ENCODE measurements around the gene GALNT2. TPM values are rescaled to one million over a fixed set of nuclear protein-coding genes. Genes with fewer than 3 reads are reported as not detected.
A peak's percentile ranks its signal among the peaks of the same experiment; 100 is the strongest.

GALNT2 gene
- polyA plus RNA-seq, 1 of the 3 experiments (the other 2 are of a cell fraction): 118 TPM

DNA sequence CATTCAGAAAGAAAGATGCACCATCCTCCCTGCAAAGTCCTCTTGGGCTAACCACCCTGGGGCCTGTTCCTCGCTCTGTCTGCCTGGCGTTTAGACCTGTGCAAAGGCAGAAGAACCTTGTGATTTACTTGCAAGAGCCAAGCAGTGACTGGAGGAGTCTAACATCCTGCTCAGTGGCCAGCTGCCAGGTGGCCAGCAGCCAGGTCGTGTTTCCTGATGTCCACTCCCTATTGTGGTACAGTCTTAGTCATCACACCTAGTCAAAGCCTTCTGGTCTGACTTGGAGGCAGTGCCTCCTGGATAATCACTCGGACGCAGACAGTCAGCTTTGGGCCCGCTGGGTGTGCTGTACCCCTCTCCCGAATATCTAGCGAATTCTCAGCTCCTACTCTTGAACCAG is 241.0 kb downstream of the GALNT2 start:
- H3K27me3 ChIP-seq (ENCODE audit: insufficient read depth): no peaks in the 10 kb centered on the region
- no peaks in the 10 kb centered on the region for H3K36me3 ChIP-seq (replicated peaks in 1 of 2; ENCODE audit: control insufficient read depth in 1 of 2, insufficient read depth in 2 of 2, low read length in 1 of 2)
- no peaks in the 10 kb centered on the region for H3K79me2 ChIP-seq (ENCODE audit: insufficient read depth)
- H3K9me2 ChIP-seq: no peaks in the 10 kb centered on the region
- H3K4me3 ChIP-seq (ENCODE audit: low read depth in 2 of 2, low read length in 1 of 2): no peak overlapping the region
- H3F3A ChIP-seq (replicated peaks; ENCODE audit: insufficient read depth): no peaks in the 10 kb centered on the region
- peaks cover 0 to 9% of the 10 kb centered on the region in 2 experiments; a peak in 2 of 4 replicates for H3K4me1 ChIP-seq (ENCODE audit: control insufficient read depth in 1 of 2, insufficient read depth in 2 of 2, low read depth in 1 of 2, low read length in 1 of 2)
- POLR2A ChIA-PET: no interaction called here
- DNase-seq: no peak
- TF ChIP-seq MEF2A (IDR thresholded peaks at IDR 0.05; ENCODE audit: borderline replicate concordance, low read depth): no peak
- TF ChIP-seq TCF12 (IDR thresholded peaks at IDR 0.05): peak; percentile 29; the same call in 1 of the 2 replicates
- peak; percentile 90 for TF ChIP-seq NFIC (IDR thresholded peaks at IDR 0.05; ENCODE audit: borderline replicate concordance)
- no peak for TF ChIP-seq GATA2 (CRISPR knock-in tag; IDR thresholded peaks at IDR 0.05)
- no peak for TF ChIP-seq MXI1 (IDR thresholded peaks at IDR 0.05; ENCODE audit: low read depth, low read length)
- peak; percentile 42; the same call in 1 of the 2 replicates for TF ChIP-seq FOSL2 (IDR thresholded peaks at IDR 0.05; ENCODE audit: borderline replicate concordance, low read depth)
- no peak for TF ChIP-seq CHD2 (IDR thresholded peaks at IDR 0.05; ENCODE audit: low read length, partially characterized antibody)
- no peaks in the 10 kb centered on the region for H4K20me1 ChIP-seq (ENCODE audit: insufficient read depth)
- H3K27ac ChIP-seq (ENCODE audit: low read depth in 2 of 2, low read length in 1 of 2): no peak overlapping the region
- 73% methylated on average over 8 of the region's 8 CpGs for WGBS (ENCODE audit: low lambda C conversion rate)
- no peak overlapping the region for H3K4me2 ChIP-seq
- H3K9ac ChIP-seq: no peak overlapping the region
- no peaks in the 10 kb centered on the region for H3K9me3 ChIP-seq
- CTCF ChIA-PET: interaction anchor here (1.4 to 2.8 kb wide), 2 partner anchors 16 to 646 kb away, joined by 3 to 12 read pairs; no protein-coding TSS in a partner anchor
- H2AFZ ChIP-seq (ENCODE audit: low read depth): no peak overlapping the region

DNA sequence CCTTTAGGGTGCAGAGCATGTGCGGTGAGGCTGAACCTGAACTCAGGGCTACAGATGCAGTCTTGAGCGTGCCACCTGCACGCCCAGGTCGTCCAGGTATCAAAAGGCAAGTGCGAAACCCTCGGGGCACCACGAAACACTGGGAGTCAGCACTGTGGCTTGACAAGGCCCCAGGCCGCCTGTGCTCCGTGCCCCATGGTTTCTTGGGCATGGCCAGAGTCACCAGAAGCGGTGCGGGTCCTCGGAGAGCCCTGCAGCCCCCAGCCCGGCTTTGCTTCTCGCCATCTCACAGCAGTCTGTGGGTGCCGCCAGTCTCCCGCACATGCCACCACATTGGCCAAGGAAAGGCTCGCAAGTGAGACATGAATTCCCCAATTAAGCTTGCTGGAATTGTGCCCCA is 241.8 kb downstream of the GALNT2 start:
- no peaks in the 10 kb centered on the region for H3K27me3 ChIP-seq (ENCODE audit: insufficient read depth)
- POLR2A ChIA-PET: no interaction called here
- H3K36me3 ChIP-seq (replicated peaks in 1 of 2; ENCODE audit: control insufficient read depth in 1 of 2, insufficient read depth in 2 of 2, low read length in 1 of 2): no peaks in the 10 kb centered on the region
- no peak for TF ChIP-seq GATA2 (CRISPR knock-in tag; IDR thresholded peaks at IDR 0.05)
- no peak for TF ChIP-seq ELF1 (IDR thresholded peaks at IDR 0.05)
- no peak for TF ChIP-seq RXRA (IDR thresholded peaks at IDR 0.05; ENCODE audit: borderline replicate concordance, low read depth)
- TF ChIP-seq, protein P1, sequence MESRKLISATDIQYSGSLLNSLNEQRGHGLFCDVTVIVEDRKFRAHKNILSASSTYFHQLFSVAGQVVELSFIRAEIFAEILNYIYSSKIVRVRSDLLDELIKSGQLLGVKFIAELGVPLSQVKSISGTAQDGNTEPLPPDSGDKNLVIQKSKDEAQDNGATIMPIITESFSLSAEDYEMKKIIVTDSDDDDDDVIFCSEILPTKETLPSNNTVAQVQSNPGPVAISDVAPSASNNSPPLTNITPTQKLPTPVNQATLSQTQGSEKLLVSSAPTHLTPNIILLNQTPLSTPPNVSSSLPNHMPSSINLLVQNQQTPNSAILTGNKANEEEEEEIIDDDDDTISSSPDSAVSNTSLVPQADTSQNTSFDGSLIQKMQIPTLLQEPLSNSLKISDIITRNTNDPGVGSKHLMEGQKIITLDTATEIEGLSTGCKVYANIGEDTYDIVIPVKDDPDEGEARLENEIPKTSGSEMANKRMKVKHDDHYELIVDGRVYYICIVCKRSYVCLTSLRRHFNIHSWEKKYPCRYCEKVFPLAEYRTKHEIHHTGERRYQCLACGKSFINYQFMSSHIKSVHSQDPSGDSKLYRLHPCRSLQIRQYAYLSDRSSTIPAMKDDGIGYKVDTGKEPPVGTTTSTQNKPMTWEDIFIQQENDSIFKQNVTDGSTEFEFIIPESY (IDR thresholded peaks at IDR 0.05; ENCODE audit: borderline replicate concordance, low read depth): no peak
- no peak for TF ChIP-seq FOSL2 (IDR thresholded peaks at IDR 0.05; ENCODE audit: borderline replicate concordance, low read depth)
- no peak for TF ChIP-seq GABPA (IDR thresholded peaks at IDR 0.05; ENCODE audit: low read depth)
- TF ChIP-seq NRF1 (IDR thresholded peaks at IDR 0.05; ENCODE audit: low read depth, low read length): no peak
- TF ChIP-seq EZH2phosphoT487 (IDR thresholded peaks at IDR 0.05; ENCODE audit: borderline replicate concordance, low read depth): no peak
- no peak for TF ChIP-seq SIN3A (IDR thresholded peaks at IDR 0.05; ENCODE audit: borderline replicate concordance, low read depth, low read length)
- no peak for TF ChIP-seq TAF1 (IDR thresholded peaks at IDR 0.05; ENCODE audit: borderline replicate concordance, low read depth, low read length)
- TF ChIP-seq, protein P2, sequence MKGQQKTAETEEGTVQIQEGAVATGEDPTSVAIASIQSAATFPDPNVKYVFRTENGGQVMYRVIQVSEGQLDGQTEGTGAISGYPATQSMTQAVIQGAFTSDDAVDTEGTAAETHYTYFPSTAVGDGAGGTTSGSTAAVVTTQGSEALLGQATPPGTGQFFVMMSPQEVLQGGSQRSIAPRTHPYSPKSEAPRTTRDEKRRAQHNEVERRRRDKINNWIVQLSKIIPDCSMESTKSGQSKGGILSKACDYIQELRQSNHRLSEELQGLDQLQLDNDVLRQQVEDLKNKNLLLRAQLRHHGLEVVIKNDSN (IDR thresholded peaks at IDR 0.05; ENCODE audit: borderline replicate concordance, low read depth): no peak
- no peak for TF ChIP-seq TCF12 (IDR thresholded peaks at IDR 0.05)
- TF ChIP-seq, protein P3, sequence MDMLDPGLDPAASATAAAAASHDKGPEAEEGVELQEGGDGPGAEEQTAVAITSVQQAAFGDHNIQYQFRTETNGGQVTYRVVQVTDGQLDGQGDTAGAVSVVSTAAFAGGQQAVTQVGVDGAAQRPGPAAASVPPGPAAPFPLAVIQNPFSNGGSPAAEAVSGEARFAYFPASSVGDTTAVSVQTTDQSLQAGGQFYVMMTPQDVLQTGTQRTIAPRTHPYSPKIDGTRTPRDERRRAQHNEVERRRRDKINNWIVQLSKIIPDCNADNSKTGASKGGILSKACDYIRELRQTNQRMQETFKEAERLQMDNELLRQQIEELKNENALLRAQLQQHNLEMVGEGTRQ (IDR thresholded peaks at IDR 0.05; ENCODE audit: borderline replicate concordance, low read depth, low read length): no peak
- no peak for TF ChIP-seq FOXJ3 (CRISPR knock-in tag; IDR thresholded peaks at IDR 0.05)
- TF ChIP-seq YY1 (IDR thresholded peaks at IDR 0.05; ENCODE audit: low read depth): no peak
- TF ChIP-seq RFX5 (IDR thresholded peaks at IDR 0.05; ENCODE audit: low read length): no peak
- no peak for TF ChIP-seq POLR2AphosphoS5 (IDR thresholded peaks at IDR 0.05; ENCODE audit: low read depth, low read length)
- TF ChIP-seq JUND (IDR thresholded peaks at IDR 0.05): no peak
- TF ChIP-seq EP300 (IDR thresholded peaks at IDR 0.05; ENCODE audit: borderline replicate concordance in 1 of 2, low read depth in 1 of 2, low read length in 1 of 2): no peak
- no peak overlapping the region for H3K4me3 ChIP-seq (ENCODE audit: low read depth in 2 of 2, low read length in 1 of 2)
- no peaks in the 10 kb centered on the region for H3K79me2 ChIP-seq (ENCODE audit: insufficient read depth)
- no peak overlapping the region for H3K9ac ChIP-seq
- no peak for DNase-seq
- no peaks in the 10 kb centered on the region for H3K9me2 ChIP-seq
- CTCF ChIA-PET: interaction anchor here (1.3 to 2.8 kb wide), 3 partner anchors 16 to 647 kb away, joined by 3 to 12 read pairs (median 4); no protein-coding TSS in a partner anchor
- H3K4me2 ChIP-seq: no peak overlapping the region
- H4K20me1 ChIP-seq (ENCODE audit: insufficient read depth): no peaks in the 10 kb centered on the region
- H3K4me1 ChIP-seq (ENCODE audit: control insufficient read depth in 1 of 2, insufficient read depth in 2 of 2, low read depth in 1 of 2, low read length in 1 of 2): peaks cover 0 to 9% of the 10 kb centered on the region in 2 experiments; a peak in 2 of 4 replicates
- no peaks in the 10 kb centered on the region for H3K9me3 ChIP-seq
- H3K27ac ChIP-seq (ENCODE audit: low read depth in 2 of 2, low read length in 1 of 2): no peak overlapping the region
- H2AFZ ChIP-seq (ENCODE audit: low read depth): no peak overlapping the region
- H3F3A ChIP-seq (replicated peaks; ENCODE audit: insufficient read depth): no peaks in the 10 kb centered on the region
- 84% methylated on average over 11 of the region's 17 CpGs for WGBS (ENCODE audit: low lambda C conversion rate)
